IPS DF 4.7 (cell line): ENCODE measurements around the gene COL18A1.

Source experiments
- DNase-seq: peaks from one replicate; pipeline ENCODE4 v3.0.0-alpha.2; 2013; ENCODE audit warnings: low spot score; ENCODE audit errors: extremely low read depth

The COL18A1 gene

GRCh38 chr21:45544449-45545235, 139.7 kb downstream of the COL18A1 start:
- DNase-seq = no peak

- no peak for DNase-seq
Measured at GRCh38 chr21:45545236-45545570, 140.2 kb downstream of the COL18A1 start.

- no peak for DNase-seq
Measured at GRCh38 chr21:45545691-45546531, 140.9 kb downstream of the COL18A1 start.

- no peak for DNase-seq
Measured at GRCh38 chr21:45546636-45547544, 141.9 kb downstream of the COL18A1 start.

- no peak for DNase-seq
Measured at GRCh38 chr21:45547545-45547900, 142.6 kb downstream of the COL18A1 start.

- DNase-seq = no peak
Measured at GRCh38 chr21:45548711-45549491, 143.9 kb downstream of the COL18A1 start.

- no peak for DNase-seq
Measured at GRCh38 chr21:45549626-45550463, 144.9 kb downstream of the COL18A1 start.

- no peak for DNase-seq
Measured at GRCh38 chr21:45550522-45551210, 145.7 kb downstream of the COL18A1 start.

- DNase-seq = no peak
Measured at GRCh38 chr21:45551316-45551715, 146.4 kb downstream of the COL18A1 start.

GRCh38 chr21:45551783-45552695, 147.1 kb downstream of the COL18A1 start:
- no peak for DNase-seq

- no peak for DNase-seq
Measured at GRCh38 chr21:45552696-45553391, 147.9 kb downstream of the COL18A1 start.

- no peak for DNase-seq
Measured at GRCh38 chr21:45554477-45555175, 149.7 kb downstream of the COL18A1 start.

- DNase-seq = no peak
Measured at GRCh38 chr21:45555251-45555556, 150.2 kb downstream of the COL18A1 start.

- DNase-seq = no peak
Measured at GRCh38 chr21:45555557-45556301, 150.8 kb downstream of the COL18A1 start.

GRCh38 chr21:45556302-45556644, 151.3 kb downstream of the COL18A1 start:
- no peak for DNase-seq
